K562 (cell line): ENCODE results near the gene DTX4.

Experiments used
- CHD2 ChIP-seq: IDR thresholded peaks from 2 replicates; pipeline ENCODE4 v1.6.1; 2011; ENCODE audit warnings: low read depth, low read length
- ELK1 ChIP-seq: sonication (generic); formaldehyde crosslinking; IDR thresholded peaks from 2 replicates; pipeline ENCODE4 v1.8.1; 2022; ENCODE audit warnings: missing genetic modification reagents
- POLR2AphosphoS2 ChIP-seq: IDR thresholded peaks from 2 replicates; pipeline ENCODE4 v1.6.1; 2012; ENCODE audit warnings: low read length, improper control_type of control experiment
- RB1 ChIP-seq: fragments of 450-650 bp; IDR thresholded peaks from 2 replicates; pipeline ENCODE4 v1.6.1; 2017; ENCODE audit warnings: low read depth, mild to moderate bottlenecking
- SP1 ChIP-seq: sonication (generic); formaldehyde crosslinking; IDR thresholded peaks from 2 replicates; pipeline ENCODE4 v1.8.1; 2022; ENCODE audit warnings: mild to moderate bottlenecking, missing genetic modification reagents
- ZNF76 ChIP-seq: fragments of 250-450 bp; sonication (Bioruptor Pico); IDR thresholded peaks from 2 replicates; pipeline ENCODE4 v1.4.0; 2020; ENCODE audit warnings: mild to moderate bottlenecking, moderate library complexity, borderline replicate concordance

- TF ChIP-seq CHD2 (no peak), ZNF76 (CRISPR knock-in tag) (no peak), RB1 (no peak), ELK1 (CRISPR knock-in tag) (no peak), SP1 (no peak), POLR2AphosphoS2 (no peak)
Measured at GRCh38 chr11:59254286-59254685, 82.4 kb downstream of the DTX4 start.
